HCT116 (cell line): ENCODE measurements around the gene MRPS33. TPM values are rescaled to one million over a fixed set of nuclear protein-coding genes. Genes with fewer than 3 reads are reported as not detected.

Source experiments
- ATAC-seq: fragments of 200-7000 bp; cut with Tn5 transposase; 2 replicates; pipeline ENCODE4 v1.9.1; 2020; ENCODE audit warnings: mild to moderate bottlenecking, moderate library complexity
- BruUV-seq: library from RNA; stranded (reverse); fragments of 400-500 nt; replicated peaks from 2 replicates; lab custom pipeline; 2021; lab: Mats Ljungman, UMichigan
- CTCF ChIA-PET: fragments of 300-600 bp; sonication (Branson Sonifier 250); formaldehyde crosslinking; loops from one replicate; lab custom pipeline; 2021; ENCODE audit warnings: antibody characterized with exemption; lab: Charles Lee
- POLR2A ChIA-PET: fragments of 300-600, 350-600 bp; sonication (Branson Sonifier 250); formaldehyde crosslinking; loops from one replicate; lab custom pipeline; 2021; ENCODE audit warnings: antibody characterized with exemption; lab: Charles Lee
- RAD21 ChIA-PET, 2 experiments: fragments of 300-600 bp; sonication (Branson Sonifier 250); formaldehyde crosslinking; loops; one replicate each; lab custom pipeline; 2023; ENCODE audit warnings: low total read pairs in 2 of 2; ENCODE audit not compliant: uncharacterized antibody in 2 of 2, unreplicated experiment in 2 of 2, low non-redundant PET in 1 of 2; lab: Charles Lee
- DNase-seq: peaks from one replicate; pipeline ENCODE4 v3.0.0-alpha.2; 2010; ENCODE audit warnings: low read depth, low spot score
- H2AFZ ChIP-seq: fragments of 200-600 bp; shearing (Covaris generic), sonication (generic); 2 replicates; pipeline ENCODE4 v1.6.1; 2017; ENCODE audit warnings: low read depth, mixed run types, mixed read lengths, antibody characterized with exemption, low read length; ENCODE audit not compliant: poor library complexity, severe bottlenecking
- H3K27ac ChIP-seq: 2 replicates; pipeline ENCODE4 v1.5.1; 2012; ENCODE audit warnings: low read depth, low read length
- H3K27me3 ChIP-seq: fragments of 200-600 bp; sonication (generic); 2 replicates; pipeline ENCODE4 v1.6.1; 2016; ENCODE audit warnings: mixed run types, low read length, mixed read lengths; ENCODE audit not compliant: insufficient read depth
- H3K36me3 ChIP-seq, 2 experiments: fragments of 200-500 bp in 1 of 2; fragments of 200-600 bp in 1 of 2; sonication (Bioruptor generic) in 1 of 2; sonication (generic) in 1 of 2; 2 replicates each; pipeline versions ENCODE4 v1.5.1 to v1.6.1; 2014 to 2016; ENCODE audit warnings: low read length in 2 of 2, inconsistent platforms in 1 of 2, mixed read lengths in 1 of 2, mixed run types in 1 of 2; ENCODE audit not compliant: insufficient read depth in 2 of 2, control insufficient read depth in 1 of 2
- H3K4me1 ChIP-seq, 2 experiments: fragments of 200-600 bp in 1 of 2; sonication (generic) in 1 of 2; 2 replicates each; pipeline versions ENCODE4 v1.5.1 to v1.6.1; 2012 to 2017; ENCODE audit warnings: low read length in 2 of 2, inconsistent platforms in 1 of 2, mild to moderate bottlenecking in 1 of 2, mixed read lengths in 1 of 2, mixed run types in 1 of 2, moderate library complexity in 1 of 2; ENCODE audit not compliant: insufficient read depth in 2 of 2, control insufficient read depth in 1 of 2
- H3K4me2 ChIP-seq: fragments of 200-600 bp; sonication (generic); 2 replicates; pipeline ENCODE4 v1.6.1; 2017; ENCODE audit warnings: mixed run types, low read length, mixed read lengths
- H3K4me3 ChIP-seq, 2 experiments: fragments of 200-600 bp in 1 of 2; sonication (generic) in 1 of 2; replicated peaks in 1 of 2; 2 replicates each; pipeline ENCODE4 v1.5.1; 2011 to 2016; ENCODE audit warnings: low read length in 2 of 2, control low read depth in 1 of 2, low read depth in 1 of 2, mild to moderate bottlenecking in 1 of 2, mixed read lengths in 1 of 2, mixed run types in 1 of 2
- H3K79me2 ChIP-seq: fragments of 200-600 bp; sonication (generic); 2 replicates; pipeline ENCODE4 v1.6.1; 2017; ENCODE audit warnings: mild to moderate bottlenecking, mixed run types, low read length, moderate library complexity, mixed read lengths; ENCODE audit not compliant: insufficient read depth
- H3K9ac ChIP-seq: fragments of 200-600 bp; sonication (generic); 2 replicates; pipeline ENCODE4 v1.6.1; 2016; ENCODE audit warnings: low read length, mixed read lengths
- H3K9me2 ChIP-seq: fragments of 200-600 bp; sonication (generic), shearing (Covaris generic); 2 replicates; pipeline ENCODE4 v1.6.1; 2017; ENCODE audit warnings: mixed run types, mild to moderate bottlenecking, moderate library complexity; ENCODE audit not compliant: insufficient read depth
- H3K9me3 ChIP-seq, 2 experiments: fragments of 200-500 bp in 1 of 2; fragments of 200-600 bp in 1 of 2; sonication (Bioruptor generic) in 1 of 2; sonication (generic) in 1 of 2; 2 replicates each; pipeline ENCODE4 v1.6.1; 2014 to 2017; ENCODE audit warnings: low read length in 2 of 2, mixed read lengths in 2 of 2, inconsistent platforms in 1 of 2, low read depth in 1 of 2, mild to moderate bottlenecking in 1 of 2, mixed run types in 1 of 2, moderate library complexity in 1 of 2; ENCODE audit not compliant: control insufficient read depth in 1 of 2, insufficient read depth in 1 of 2
- H4K20me1 ChIP-seq: fragments of 200-600 bp; sonication (generic), shearing (Covaris generic); 2 replicates; pipeline ENCODE4 v1.6.1; 2017; ENCODE audit warnings: mixed run types, mild to moderate bottlenecking, moderate library complexity; ENCODE audit not compliant: insufficient read depth
- ATF3 ChIP-seq: IDR thresholded peaks from 2 replicates; pipeline ENCODE4 v1.6.1; 2012
- CBX3 ChIP-seq: IDR thresholded peaks from 2 replicates; pipeline ENCODE4 v1.6.1; 2012; ENCODE audit warnings: low read depth
- CEBPB ChIP-seq: IDR thresholded peaks from 2 replicates; pipeline ENCODE4 v1.6.1; 2012; ENCODE audit warnings: low read depth
- CTCF ChIP-seq, 3 experiments: fragments of 200-600 bp in 1 of 3; sonication (generic) in 1 of 3; IDR thresholded peaks in 2 of 3; conservative IDR thresholded peaks in 1 of 3; 2 replicates each; pipeline ENCODE4 v1.5.1; 2012 to 2017; ENCODE audit warnings: low read depth in 2 of 3, low read length in 2 of 3, antibody characterized with exemption in 1 of 3, borderline replicate concordance in 1 of 3, control low read depth in 1 of 3, mild to moderate bottlenecking in 1 of 3, mixed read lengths in 1 of 3, mixed run types in 1 of 3, moderate library complexity in 1 of 3; ENCODE audit not compliant: insufficient read depth in 1 of 3
- EGR1 ChIP-seq: IDR thresholded peaks from 2 replicates; pipeline ENCODE4 v1.6.1; 2012; ENCODE audit warnings: low read depth
- ELF1 ChIP-seq: IDR thresholded peaks from 2 replicates; pipeline ENCODE4 v1.6.1; 2012; ENCODE audit warnings: low read depth, borderline replicate concordance
- EZH2phosphoT487 ChIP-seq: fragments of 200-600 bp; IDR thresholded peaks from 2 replicates; pipeline ENCODE4 v1.6.1; 2018; ENCODE audit warnings: antibody characterized with exemption, borderline replicate concordance
- FOSL1 ChIP-seq: IDR thresholded peaks from 2 replicates; pipeline ENCODE4 v1.6.1; 2012; ENCODE audit warnings: low read depth
- POLR2A ChIP-seq: IDR thresholded peaks from 2 replicates; pipeline ENCODE4 v1.7.0; 2011; ENCODE audit warnings: borderline replicate concordance; ENCODE audit not compliant: insufficient read depth, insufficient read length; ENCODE audit errors: extremely low read depth
- POLR2AphosphoS5 ChIP-seq: IDR thresholded peaks from 2 replicates; pipeline ENCODE4 v1.6.1; 2011; ENCODE audit warnings: mild to moderate bottlenecking, low read depth, low read length, moderate library complexity
- RAD21 ChIP-seq: IDR thresholded peaks from 2 replicates; pipeline ENCODE4 v1.6.1; 2012; ENCODE audit warnings: low read depth, mild to moderate bottlenecking
- REST ChIP-seq: IDR thresholded peaks from 2 replicates; pipeline ENCODE4 v1.6.1; 2012; ENCODE audit warnings: low read depth
- SIN3A ChIP-seq: IDR thresholded peaks from 2 replicates; pipeline ENCODE4 v1.6.1; 2012; ENCODE audit warnings: low read depth
- SRF ChIP-seq: IDR thresholded peaks from 2 replicates; pipeline ENCODE4 v1.6.1; 2012; ENCODE audit warnings: low read depth
- TCF7L2 ChIP-seq: IDR thresholded peaks from 2 replicates; pipeline ENCODE4 v1.7.0; 2011; ENCODE audit warnings: borderline replicate concordance, inconsistent platforms; ENCODE audit not compliant: insufficient read depth, insufficient read length; ENCODE audit errors: extremely low read depth
- YY1 ChIP-seq: IDR thresholded peaks from 2 replicates; pipeline ENCODE4 v1.6.1; 2011; ENCODE audit warnings: low read length, low read depth, moderate library complexity, mild to moderate bottlenecking; ENCODE audit not compliant: insufficient replicate concordance; ENCODE audit errors: extremely low read depth
- ZBTB33 ChIP-seq: IDR thresholded peaks from 2 replicates; pipeline ENCODE4 v1.6.1; 2011; ENCODE audit warnings: mild to moderate bottlenecking, low read length, moderate library complexity; ENCODE audit not compliant: insufficient replicate concordance; ENCODE audit errors: extremely low read depth
- ZFX ChIP-seq: fragments of 450-650 bp; IDR thresholded peaks from 2 replicates; pipeline ENCODE4 v1.6.1; 2017
- ZNF274 ChIP-seq: fragments of 200-500 bp; sonication (Bioruptor generic); IDR thresholded peaks from 2 replicates; pipeline ENCODE4 v1.6.1; 2014; ENCODE audit warnings: mild to moderate bottlenecking, low read depth, low read length, inconsistent platforms
- intact Hi-C: fragments of 100-400 bp; cut with micrococcal nuclease; formaldehyde crosslinking; loops from 2 replicates; pipeline ENCODE4 v1.10.0; 2022
- total RNA-seq: library from RNA; stranded (reverse); gene quantifications from one replicate; pipeline ENCODE4 v1.2.1, GENCODE V29; 2021; ENCODE audit not compliant: unreplicated experiment
- TF ChIP-seq, protein P1 (sequence below): IDR thresholded peaks from 2 replicates; pipeline ENCODE4 v1.6.1; 2012

MRPS33 gene
- total RNA-seq, 1 experiment from 2014 or later: 77.3 TPM

DNA sequence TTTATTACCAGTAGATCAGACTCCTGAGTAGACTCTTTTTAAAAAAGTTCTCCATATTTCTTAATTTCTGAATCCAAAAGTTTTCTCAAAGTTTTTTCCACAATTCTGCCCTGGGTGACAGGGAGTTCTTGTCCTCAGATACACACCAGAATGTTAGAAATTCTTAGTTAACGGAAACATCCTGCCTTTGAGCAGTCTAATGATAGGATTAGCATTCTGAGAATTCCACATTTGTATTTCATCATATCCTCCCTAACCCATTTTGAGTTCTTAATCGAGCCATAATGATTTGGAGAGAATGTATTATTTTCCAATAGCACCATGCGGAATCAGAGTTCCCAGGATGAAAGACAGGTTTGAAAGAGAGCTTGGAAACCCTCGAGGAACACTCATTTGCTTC lies 28.9 kb upstream of the MRPS33 start:
- ATAC-seq: no peak

More for the DNA sequence above, 28.9 kb upstream of the MRPS33 start:
- ChIA-PET POLR2A (no interaction called here), CTCF (no interaction called here), RAD21 (no interaction called here)
- Histone ChIP-seq H3K36me3 (no peaks in the 10 kb centered on the region), H3K27me3 (peaks cover 3% of the 10 kb centered on the region; the same call in 1 of the 2 replicates), H4K20me1 (no peaks in the 10 kb centered on the region), H3K9me3 (no peaks in the 10 kb centered on the region), H3K9me2 (no peaks in the 10 kb centered on the region), H3K79me2 (no peaks in the 10 kb centered on the region), H2AFZ (no peak overlapping the region), H3K9ac (no peak overlapping the region), H3K4me3 (no peak overlapping the region), H3K4me2 (no peak overlapping the region), H3K4me1 (no peaks in the 10 kb centered on the region), H3K27ac (no peak overlapping the region)
- TF ChIP-seq TCF7L2 (no peak), POLR2A (no peak), CTCF (IDR thresholded peaks at IDR 0.05 in 2 of 3, conservative IDR thresholded peaks at IDR 0.05 in 1 of 3; ENCODE audit: borderline replicate concordance in 1 of 3, insufficient read depth in 1 of 3, low read depth in 2 of 3, low read length in 2 of 3) (no peak), ZBTB33 (no peak), FOSL1 (no peak), POLR2AphosphoS5 (no peak), EZH2phosphoT487 (no peak), ELF1 (no peak), SRF (no peak), RAD21 (no peak), SIN3A (no peak), ATF3 (no peak), EGR1 (no peak), YY1 (no peak), REST (no peak), ZNF274 (no peak), CBX3 (no peak), CEBPB (no peak), ZFX (no peak)
- TF ChIP-seq, protein P1, sequence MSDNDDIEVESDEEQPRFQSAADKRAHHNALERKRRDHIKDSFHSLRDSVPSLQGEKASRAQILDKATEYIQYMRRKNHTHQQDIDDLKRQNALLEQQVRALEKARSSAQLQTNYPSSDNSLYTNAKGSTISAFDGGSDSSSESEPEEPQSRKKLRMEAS: no peak
- intact Hi-C loops: no loop called here
- no peak for DNase-seq
- BruUV-seq: no TSS peak
